Measurements from ENCODE around the gene PKN2. TPM values are rescaled to one million over a fixed set of nuclear protein-coding genes. Genes with fewer than 3 reads are reported as not detected.

PKN2 gene
- total and polyA plus RNA-seq, 2 of the 8 experiments (the other 6 are each of a cell fraction or from before 2014, with no cell fraction given), result 7.8 to 32.0 TPM

GRCh38 chr1:88737338-88737927, 53.4 kb downstream of the PKN2 start:
- ChIA-PET POLR2A (ENCODE audit: partially characterized antibody) (interaction anchor here (0.5 kb wide), 1 partner anchor 461 kb away, joined by 3 read pairs; the partner anchor contains the start of gene GBP4), CTCF (ENCODE audit: partially characterized antibody) (interaction anchor here (0.9 to 3.2 kb wide), 17 partner anchors 12 to 195 kb away, joined by 3 to 57 read pairs (median 5); no protein-coding TSS in a partner anchor)
- H2BK120ac ChIP-seq (replicated peaks; ENCODE audit: low read depth, low read length), result no peak overlapping the region
- 0 out of 2 replicates have a peak overlapping the region, but pooled peaks have one; percentile 36 for H4K8ac ChIP-seq (ENCODE audit: extremely low read depth, insufficient read depth, low read length)
- FAIRE-seq (no peak), DNase-seq (ENCODE audit: low read depth in 1 of 2, low spot score in 2 of 2) (no peak)
- H2AK5ac ChIP-seq (ENCODE audit: low read depth, low read length), result 0 out of 2 replicates have a peak overlapping the region, but pooled peaks have one; percentile 67
- WGBS, 2 experiments (ENCODE audit: extremely low coverage in 1 of 2, insufficient coverage in 1 of 2, insufficient read length in 1 of 2, insufficient replicate concordance in 2 of 2, low coverage in 1 of 2, low lambda C conversion rate in 2 of 2, missing lambda C conversion rate in 1 of 2), result 94% methylated on average over 3 of the region's 3 CpGs; no CpG with 5 or more reads in 1 of the 2 experiments
- no peaks in the 10 kb centered on the region for H3K23me2 ChIP-seq (ENCODE audit: low read depth, low read length)
- no peaks in the 10 kb centered on the region; a peak in 1 of 8 replicates for H3K36me3 ChIP-seq (ENCODE audit: control insufficient read depth in 2 of 4, insufficient read depth in 4 of 4, low read length in 3 of 4)
- no peak overlapping the region for H4K5ac ChIP-seq (ENCODE audit: insufficient read length, low read depth, low read length)
- H3K9ac ChIP-seq (replicated peaks in 1 of 4; ENCODE audit: extremely low read depth in 1 of 4, low read depth in 3 of 4, low read length in 3 of 4), result no peak overlapping the region
- H2BK15ac ChIP-seq (ENCODE audit: low read length), result 0 out of 2 replicates have a peak overlapping the region, but pooled peaks have one; percentile 74
- no peak overlapping the region for H3K4ac ChIP-seq (replicated peaks; ENCODE audit: insufficient read length, low read depth, low read length)
- H3K4me1 ChIP-seq (replicated peaks in 1 of 4; ENCODE audit: control insufficient read depth in 3 of 4, insufficient read depth in 4 of 4, low read length in 3 of 4), result peaks cover 0 to 10% (median 7%) of the 10 kb centered on the region in 4 experiments; a peak in 3 of 7 replicates
- H4K91ac ChIP-seq (replicated peaks; ENCODE audit: insufficient read length, low read length), result peak overlapping the region; percentile 6
- H3K79me2 ChIP-seq (ENCODE audit: control insufficient read depth in 1 of 2, insufficient read depth in 2 of 2, low read length in 2 of 2), result peaks cover 0 to 80% of the 10 kb centered on the region in 2 experiments; a peak in 3 of 4 replicates
- TF ChIP-seq, protein P1, sequence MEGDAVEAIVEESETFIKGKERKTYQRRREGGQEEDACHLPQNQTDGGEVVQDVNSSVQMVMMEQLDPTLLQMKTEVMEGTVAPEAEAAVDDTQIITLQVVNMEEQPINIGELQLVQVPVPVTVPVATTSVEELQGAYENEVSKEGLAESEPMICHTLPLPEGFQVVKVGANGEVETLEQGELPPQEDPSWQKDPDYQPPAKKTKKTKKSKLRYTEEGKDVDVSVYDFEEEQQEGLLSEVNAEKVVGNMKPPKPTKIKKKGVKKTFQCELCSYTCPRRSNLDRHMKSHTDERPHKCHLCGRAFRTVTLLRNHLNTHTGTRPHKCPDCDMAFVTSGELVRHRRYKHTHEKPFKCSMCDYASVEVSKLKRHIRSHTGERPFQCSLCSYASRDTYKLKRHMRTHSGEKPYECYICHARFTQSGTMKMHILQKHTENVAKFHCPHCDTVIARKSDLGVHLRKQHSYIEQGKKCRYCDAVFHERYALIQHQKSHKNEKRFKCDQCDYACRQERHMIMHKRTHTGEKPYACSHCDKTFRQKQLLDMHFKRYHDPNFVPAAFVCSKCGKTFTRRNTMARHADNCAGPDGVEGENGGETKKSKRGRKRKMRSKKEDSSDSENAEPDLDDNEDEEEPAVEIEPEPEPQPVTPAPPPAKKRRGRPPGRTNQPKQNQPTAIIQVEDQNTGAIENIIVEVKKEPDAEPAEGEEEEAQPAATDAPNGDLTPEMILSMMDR (IDR thresholded peaks at IDR 0.05; ENCODE audit: control extremely low read depth in 1 of 3, insufficient read depth in 1 of 3, low read depth in 1 of 3, low read length in 3 of 3), result peak in 2 of 3 experiments; percentile 7 to 10; a peak in 2 of 4 replicates
- TF ChIP-seq ASH2L (IDR thresholded peaks at IDR 0.05; ENCODE audit: low read length) (no peak), TAF1 (IDR thresholded peaks at IDR 0.05; ENCODE audit: low read depth, low read length) (no peak), RAD21 (IDR thresholded peaks at IDR 0.05 in 1 of 2, conservative IDR thresholded peaks at IDR 0.05 in 1 of 2; ENCODE audit: low read depth in 2 of 2, low read length in 2 of 2) (peak; percentile 15 to 43; a peak in 1 of 4 replicates), USF2 (IDR thresholded peaks at IDR 0.05; ENCODE audit: low read length) (no peak), CEBPB (IDR thresholded peaks at IDR 0.05; ENCODE audit: low read depth, low read length) (no peak), NANOG (IDR thresholded peaks at IDR 0.05; ENCODE audit: insufficient read depth, low read depth, low read length, poor library complexity, severe bottlenecking) (no peak)
- H3K18ac ChIP-seq (ENCODE audit: extremely low read depth, low read length), result peak overlapping the region; percentile 4; the same call in 1 of the 2 replicates
- peak overlapping the region; percentile 79; the same call in 1 of the 2 replicates for H2BK5ac ChIP-seq (ENCODE audit: low read depth, low read length)
- H3K9me3 ChIP-seq (ENCODE audit: insufficient read depth in 2 of 2, low read depth in 1 of 2, low read length in 1 of 2), result peaks cover 0 to 3% of the 10 kb centered on the region in 2 experiments; a peak in 1 of 4 replicates
- H3K56ac ChIP-seq (replicated peaks; ENCODE audit: insufficient read length, low read depth, low read length), result no peak overlapping the region
- H2BK12ac ChIP-seq (ENCODE audit: low read depth, low read length), result peak overlapping the region; percentile 91; the same call in 1 of the 2 replicates
- H3K4me2 ChIP-seq (ENCODE audit: insufficient read depth in 1 of 2, low read depth in 2 of 2, low read length in 2 of 2), result peak overlapping the region in 1 of 2 experiments; percentile 9; a peak in 1 of 4 replicates
- H3K27ac ChIP-seq (ENCODE audit: low read depth, low read length), result no peak overlapping the region
- H4K20me1 ChIP-seq (replicated peaks in 1 of 2; ENCODE audit: control insufficient read depth in 1 of 2, insufficient read depth in 2 of 2, low read length in 2 of 2), result peaks cover 0 to 7% of the 10 kb centered on the region in 2 experiments
- no peaks in the 10 kb centered on the region for H3K27me3 ChIP-seq (replicated peaks in 1 of 4; ENCODE audit: control insufficient read depth in 3 of 4, extremely low read depth in 1 of 4, insufficient read depth in 3 of 4, low read length in 3 of 4)
- H3K79me1 ChIP-seq (ENCODE audit: low read depth, low read length), result peaks cover 8% of the 10 kb centered on the region; the same call in 1 of the 2 replicates
- H3K14ac ChIP-seq (ENCODE audit: insufficient read length), result no peak overlapping the region
- no peak overlapping the region for H2AFZ ChIP-seq (ENCODE audit: low read length)
- no peak overlapping the region for H3K23ac ChIP-seq (ENCODE audit: insufficient read length)
- no peak overlapping the region for H3K4me3 ChIP-seq (ENCODE audit: extremely low read depth in 1 of 4, insufficient read depth in 2 of 4, low read depth in 3 of 4, low read length in 4 of 4)
- H2BK20ac ChIP-seq (ENCODE audit: low read length), result no peak overlapping the region

All from H1 (cell line).